Ascending aorta (tissue), 2 donors: ENCODE results near the gene MED27. TPM values are rescaled to one million over a fixed set of nuclear protein-coding genes. Genes with fewer than 3 reads are reported as not detected.

Experiments used
- DNase-seq, 2 donors: peaks; one replicate each; pipeline ENCODE4 v3.0.0-alpha.2; 2019; ENCODE audit warnings: low spot score in 2 of 2
- H3K27ac ChIP-seq, 2 donors: fragments of 200-600 bp; sonication (generic); one replicate each; pipeline ENCODE4 v1.5.1; 2016 to 2017; ENCODE audit warnings: mild to moderate bottlenecking in 1 of 2
- H3K27me3 ChIP-seq: fragments of 200-600 bp; sonication (generic); one replicate; pipeline ENCODE4 v1.5.1; 2017
- H3K36me3 ChIP-seq, 2 donors: fragments of 200-600 bp; sonication (generic); one replicate each; pipeline ENCODE4 v1.5.1; 2016
- H3K4me1 ChIP-seq, 2 donors: fragments of 200-600 bp; sonication (generic); one replicate each; pipeline ENCODE4 v1.5.1; 2016 to 2017; ENCODE audit warnings: mild to moderate bottlenecking in 1 of 2
- H3K4me3 ChIP-seq, 2 donors: fragments of 200-600 bp; sonication (generic); one replicate each; pipeline ENCODE4 v1.5.1; 2016 to 2017; ENCODE audit warnings: mild to moderate bottlenecking in 1 of 2
- H3K9me3 ChIP-seq, 2 donors: fragments of 200-600 bp; sonication (generic); one replicate each; pipeline ENCODE4 v1.5.1; 2016
- intact Hi-C: fragments of 100-400 bp; cut with DNase I; formaldehyde crosslinking; loops from one replicate; pipeline ENCODE4 v1.15.1; 2023
- total RNA-seq: library from RNA; depleted of rRNA; stranded (reverse); fragments of >200 nt; gene quantifications from one replicate; pipeline ENCODE4 v1.1.0, GENCODE V29; 2016
- TF ChIP-seq, protein P1 (sequence below), 3 experiments: fragments of 200-600 bp in 2 of 3; fragments of 450-650 bp in 1 of 3; sonication (generic) in 2 of 3; IDR thresholded peaks; one replicate each; pipeline ENCODE4 v1.5.1; 2016 to 2019; ENCODE audit warnings: antibody characterized with exemption in 3 of 3, mild to moderate bottlenecking in 1 of 3, moderate library complexity in 1 of 3

MED27 gene
- total RNA-seq, 1 donor from 2014 or later = 19.4 TPM

DNA sequence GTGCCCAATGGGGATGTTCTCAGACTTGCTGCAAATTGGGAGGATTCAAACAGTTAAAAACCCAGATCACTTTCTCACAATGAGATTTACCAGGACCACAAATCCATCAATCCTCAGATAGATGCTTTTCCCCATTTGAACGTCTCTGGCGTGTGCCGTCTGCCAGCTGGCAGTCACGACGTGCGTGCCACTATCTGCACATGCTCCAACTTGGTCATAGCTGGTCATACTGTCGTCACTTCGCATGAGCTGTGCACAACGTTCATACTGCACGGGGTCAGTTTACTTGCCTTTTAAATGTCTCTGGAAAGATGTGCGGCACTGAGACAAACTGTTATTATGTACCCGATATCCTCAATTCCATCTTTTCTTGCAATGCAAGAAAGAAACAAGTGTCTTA, 221.5 kb downstream of the MED27 start:
- H3K4me3 ChIP-seq = no peak overlapping the region
- peaks cover 18 to 38% of the 10 kb centered on the region in 2 donors for H3K36me3 ChIP-seq
- intact Hi-C loops = no loop called here
- H3K4me1 ChIP-seq = no peaks in the 10 kb centered on the region
- H3K27ac ChIP-seq = no peak overlapping the region
- TF ChIP-seq, protein P1, sequence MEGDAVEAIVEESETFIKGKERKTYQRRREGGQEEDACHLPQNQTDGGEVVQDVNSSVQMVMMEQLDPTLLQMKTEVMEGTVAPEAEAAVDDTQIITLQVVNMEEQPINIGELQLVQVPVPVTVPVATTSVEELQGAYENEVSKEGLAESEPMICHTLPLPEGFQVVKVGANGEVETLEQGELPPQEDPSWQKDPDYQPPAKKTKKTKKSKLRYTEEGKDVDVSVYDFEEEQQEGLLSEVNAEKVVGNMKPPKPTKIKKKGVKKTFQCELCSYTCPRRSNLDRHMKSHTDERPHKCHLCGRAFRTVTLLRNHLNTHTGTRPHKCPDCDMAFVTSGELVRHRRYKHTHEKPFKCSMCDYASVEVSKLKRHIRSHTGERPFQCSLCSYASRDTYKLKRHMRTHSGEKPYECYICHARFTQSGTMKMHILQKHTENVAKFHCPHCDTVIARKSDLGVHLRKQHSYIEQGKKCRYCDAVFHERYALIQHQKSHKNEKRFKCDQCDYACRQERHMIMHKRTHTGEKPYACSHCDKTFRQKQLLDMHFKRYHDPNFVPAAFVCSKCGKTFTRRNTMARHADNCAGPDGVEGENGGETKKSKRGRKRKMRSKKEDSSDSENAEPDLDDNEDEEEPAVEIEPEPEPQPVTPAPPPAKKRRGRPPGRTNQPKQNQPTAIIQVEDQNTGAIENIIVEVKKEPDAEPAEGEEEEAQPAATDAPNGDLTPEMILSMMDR (IDR thresholded peaks at IDR 0.05) = no peak
- H3K27me3 ChIP-seq = no peaks in the 10 kb centered on the region
- no peaks in the 10 kb centered on the region for H3K9me3 ChIP-seq
- DNase-seq = no peak

GRCh38 chr9:131856105-131856504, 223.6 kb downstream of the MED27 start:
- Histone ChIP-seq H3K27ac (no peak overlapping the region), H3K4me1 (no peaks in the 10 kb centered on the region), H3K27me3 (no peaks in the 10 kb centered on the region), H3K36me3 (peaks cover 7 to 19% of the 10 kb centered on the region in 2 donors), H3K9me3 (no peaks in the 10 kb centered on the region), H3K4me3 (no peak overlapping the region)
- DNase-seq = no peak
- intact Hi-C loops = no loop called here
- TF ChIP-seq, protein P1 (IDR thresholded peaks at IDR 0.05) = no peak

DNA sequence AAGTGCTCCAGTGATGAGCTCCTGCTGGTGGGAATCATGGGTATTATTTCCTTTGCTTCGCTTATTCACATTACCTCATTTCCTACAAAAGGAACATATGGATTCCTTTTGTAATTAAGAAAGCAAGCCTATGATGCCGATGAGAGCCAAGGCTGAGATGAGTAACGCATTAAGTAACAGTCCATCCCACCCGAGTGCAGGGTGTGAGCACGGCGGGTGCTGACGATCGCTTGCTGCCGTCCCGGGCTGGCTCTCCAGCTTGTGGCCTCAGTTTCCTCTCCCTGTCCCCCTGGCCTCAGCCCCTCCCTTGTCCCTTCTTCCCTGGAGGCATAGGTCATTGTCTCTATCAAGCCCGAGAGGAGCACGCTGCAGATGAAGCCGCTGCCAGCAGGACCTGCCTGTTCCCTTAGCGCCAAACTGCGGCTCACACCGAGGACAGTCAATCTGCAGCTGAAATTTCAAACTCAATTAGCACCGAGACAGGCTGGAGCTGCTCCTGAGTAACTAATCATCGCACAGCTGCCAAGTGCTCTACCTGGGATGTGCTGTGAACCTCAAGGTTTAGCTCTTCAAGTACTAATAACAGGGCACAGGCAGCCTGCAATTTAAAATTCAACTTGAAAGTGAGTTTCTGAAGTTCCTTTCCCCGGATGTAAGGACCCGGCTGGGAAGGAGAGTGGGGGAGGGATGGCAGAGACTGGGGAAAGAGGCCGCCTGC, 224.6 kb downstream of the MED27 start:
- DNase-seq = no peak
- no peaks in the 10 kb centered on the region for H3K9me3 ChIP-seq
- TF ChIP-seq, protein P1 (IDR thresholded peaks at IDR 0.05) = no peak
- no peaks in the 10 kb centered on the region for H3K27me3 ChIP-seq
- H3K4me1 ChIP-seq = no peaks in the 10 kb centered on the region
- no peak overlapping the region for H3K4me3 ChIP-seq
- H3K36me3 ChIP-seq = peaks cover 0 to 9% of the 10 kb centered on the region in 2 donors
- H3K27ac ChIP-seq = no peak overlapping the region
- intact Hi-C loops = no loop called here

DNA sequence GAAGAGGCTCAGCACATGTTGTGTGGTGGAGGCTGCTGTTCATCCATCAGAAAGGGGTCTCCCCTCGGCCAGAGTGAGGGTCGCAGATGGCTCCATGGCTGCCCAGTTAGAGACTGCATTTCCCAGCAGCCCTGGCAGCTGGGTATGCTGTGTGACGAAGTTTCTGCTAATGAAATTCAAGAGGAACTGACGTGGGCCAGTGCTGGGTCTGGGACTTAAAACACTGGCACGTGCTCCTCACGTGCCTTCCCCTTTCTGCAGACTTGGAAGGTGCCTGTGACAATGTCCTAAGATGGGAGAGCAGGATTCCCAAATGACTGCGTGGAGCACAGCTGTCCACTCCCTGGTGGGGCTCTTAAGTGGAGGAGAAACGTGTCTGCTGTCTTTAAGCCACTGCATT, 225.3 kb downstream of the MED27 start:
- H3K27ac ChIP-seq = no peak overlapping the region
- H3K36me3 ChIP-seq = peaks cover 0 to 2% of the 10 kb centered on the region in 2 donors
- no peak for DNase-seq
- no peak overlapping the region for H3K4me3 ChIP-seq
- TF ChIP-seq, protein P1 (IDR thresholded peaks at IDR 0.05) = no peak
- H3K27me3 ChIP-seq = no peaks in the 10 kb centered on the region
- intact Hi-C loops = no loop called here
- no peaks in the 10 kb centered on the region for H3K9me3 ChIP-seq
- H3K4me1 ChIP-seq = no peaks in the 10 kb centered on the region

GRCh38 chr9:131853434-131853833, 226.2 kb downstream of the MED27 start:
- H3K36me3 ChIP-seq = no peaks in the 10 kb centered on the region
- intact Hi-C loops = no loop called here

More at GRCh38 chr9:131853434-131853833, 226.2 kb downstream of the MED27 start:
- no peaks in the 10 kb centered on the region for H3K4me1 ChIP-seq
- TF ChIP-seq, protein P1 (IDR thresholded peaks at IDR 0.05) = no peak
- DNase-seq = no peak
- no peak overlapping the region for H3K27ac ChIP-seq
- H3K27me3 ChIP-seq = no peaks in the 10 kb centered on the region
- H3K4me3 ChIP-seq = no peak overlapping the region
- H3K9me3 ChIP-seq = no peaks in the 10 kb centered on the region
